Breast epithelium (tissue), 4 donors: ENCODE results near the gene EFCAB5. TPM values are rescaled to one million over a fixed set of nuclear protein-coding genes. Genes with fewer than 3 reads are reported as not detected.
"Not testable (repeated sequence)": the region's sequence is repeated elsewhere in the genome, so short reads cannot be mapped to it uniquely, and the experiment has no call there.

Source experiments
- DNase-seq, 2 donors: peaks; one replicate each; pipeline ENCODE4 v3.0.0-alpha.2; 2019; ENCODE audit warnings: low spot score in 2 of 2
- H3K27ac ChIP-seq, 2 donors: fragments of 200-600 bp; sonication (generic) in 1 of 2; one replicate each; pipeline ENCODE4 v1.5.1; 2016 to 2019; ENCODE audit warnings: mild to moderate bottlenecking in 1 of 2
- H3K27me3 ChIP-seq, 2 donors: fragments of 200-600 bp; sonication (generic) in 1 of 2; one replicate each; pipeline versions ENCODE4 v1.5.1 to v1.6.0; 2017 to 2019; ENCODE audit warnings: control low read depth in 1 of 2, mild to moderate bottlenecking in 1 of 2
- H3K36me3 ChIP-seq: fragments of 200-600 bp; one replicate; pipeline ENCODE4 v1.5.1; 2019
- H3K4me1 ChIP-seq, 2 donors: fragments of 200-600 bp; sonication (generic); one replicate each; pipeline ENCODE4 v1.5.1; 2016 to 2019; ENCODE audit warnings: control low read depth in 1 of 2
- H3K4me3 ChIP-seq, 3 donors: fragments of 200-600 bp; sonication (generic); 1 replicate in 2 of 3; 2 replicates in 1 of 3; pipeline ENCODE4 v1.5.1; 2016 to 2019; ENCODE audit warnings: mild to moderate bottlenecking in 3 of 3, moderate library complexity in 2 of 3
- H3K9me3 ChIP-seq, 2 donors: fragments of 200-600 bp; sonication (generic) in 1 of 2; one replicate each; pipeline ENCODE4 v1.5.1; 2016 to 2019; ENCODE audit warnings: control low read depth in 1 of 2
- CTCF ChIP-seq, 3 donors: fragments of 450-650 bp; IDR thresholded peaks; one replicate each; pipeline ENCODE4 v1.5.1; 2016 to 2017; ENCODE audit warnings: antibody characterized with exemption in 3 of 3, mild to moderate bottlenecking in 3 of 3, moderate library complexity in 3 of 3
- POLR2A ChIP-seq: fragments of 450-650 bp; IDR thresholded peaks from one replicate; pipeline ENCODE4 v1.6.1; 2016; ENCODE audit warnings: antibody characterized with exemption, mild to moderate bottlenecking, moderate library complexity
- POLR2AphosphoS5 ChIP-seq, 3 donors: sonication (generic); formaldehyde crosslinking; IDR thresholded peaks; one replicate each; pipeline ENCODE4 v1.6.1; 2017; ENCODE audit warnings: antibody characterized with exemption in 3 of 3
- intact Hi-C: fragments of 100-400 bp; cut with DNase I; formaldehyde crosslinking; loops from one replicate; pipeline ENCODE4 v1.15.1; 2023; ENCODE audit warnings: low total_unique reads
- total RNA-seq, 3 donors: library from RNA; depleted of rRNA; stranded (reverse); fragments of >200 nt; gene quantifications; one replicate each; pipeline ENCODE4 v1.1.0, GENCODE V29; 2016

The EFCAB5 gene
- total RNA-seq, result under 1 TPM in 2 of 3 donors, not detected in 1; 0.29 to 0.80 TPM

- Histone ChIP-seq H3K4me1 (no peaks in the 10 kb centered on the region), H3K27me3 (no peaks in the 10 kb centered on the region), H3K27ac (no peak within 1 kb of the TSS), H3K9me3 (no peaks in the 10 kb centered on the region), H3K36me3 (no peaks in the 10 kb centered on the region), H3K4me3 (no peak within 1 kb of the TSS)
- no peak for TF ChIP-seq POLR2AphosphoS5 (IDR thresholded peaks at IDR 0.05)
- intact Hi-C loops, result no loop called here
- DNase-seq, result no peak
Observed at GRCh38 chr17:29941334-29941733, at the start of gene EFCAB5. Gene EFCAB5 (plus strand): TSS chr17:29941634. CDS start chr17:29941797, 163 bp downstream.

- H3K27me3 ChIP-seq, result no peaks in the 10 kb centered on the region
- intact Hi-C loops, result no loop called here
- TF ChIP-seq POLR2AphosphoS5 (IDR thresholded peaks at IDR 0.05) (no peak), POLR2A (no peak), CTCF (IDR thresholded peaks at IDR 0.05) (no peak)
Observed at GRCh38 chr17:29892201-29892600, 49.2 kb upstream of the EFCAB5 start.

GRCh38 chr17:29897136-29897535 lies 44.3 kb upstream of the EFCAB5 start:
- H3K27me3 ChIP-seq, H3K9me3 ChIP-seq, intact Hi-C loops, H3K27ac ChIP-seq, H3K36me3 ChIP-seq, H3K4me3 ChIP-seq, H3K4me1 ChIP-seq, DNase-seq: not testable (repeated sequence)

More at GRCh38 chr17:29892201-29892600, 49.2 kb upstream of the EFCAB5 start:
- DNase-seq, result no peak
- Histone ChIP-seq H3K9me3 (no peaks in the 10 kb centered on the region), H3K4me3 (no peak overlapping the region), H3K36me3 (no peaks in the 10 kb centered on the region), H3K4me1 (no peaks in the 10 kb centered on the region), H3K27ac (no peak overlapping the region)

- no peaks in the 10 kb centered on the region for H3K27me3 ChIP-seq
- no peaks in the 10 kb centered on the region for H3K9me3 ChIP-seq
- no peak overlapping the region for H3K27ac ChIP-seq
- TF ChIP-seq POLR2A (no peak), POLR2AphosphoS5 (IDR thresholded peaks at IDR 0.05) (no peak), CTCF (IDR thresholded peaks at IDR 0.05) (no peak)
- no peak overlapping the region for H3K4me3 ChIP-seq
- H3K4me1 ChIP-seq, result no peaks in the 10 kb centered on the region
- DNase-seq, result no peak
- H3K36me3 ChIP-seq, result no peaks in the 10 kb centered on the region
- intact Hi-C loops, result no loop called here
Observed at GRCh38 chr17:29903471-29903870, 38.0 kb upstream of the EFCAB5 start.

- no peaks in the 10 kb centered on the region for H3K36me3 ChIP-seq
- intact Hi-C loops, result loop anchor here (2.0 kb wide), 1 partner anchor 16 kb away; no protein-coding TSS in a partner anchor
- no peaks in the 10 kb centered on the region for H3K9me3 ChIP-seq
- H3K4me3 ChIP-seq, result no peak overlapping the region
- no peak overlapping the region for H3K27ac ChIP-seq
- TF ChIP-seq POLR2AphosphoS5 (IDR thresholded peaks at IDR 0.05) (no peak), CTCF (IDR thresholded peaks at IDR 0.05) (no peak), POLR2A (no peak)
- H3K4me1 ChIP-seq, result no peaks in the 10 kb centered on the region
- DNase-seq, result no peak
- H3K27me3 ChIP-seq, result no peaks in the 10 kb centered on the region
Observed at GRCh38 chr17:29905086-29905878, 36.2 kb upstream of the EFCAB5 start.

GRCh38 chr17:29905879-29906167 lies 35.6 kb upstream of the EFCAB5 start:
- no peak for TF ChIP-seq POLR2AphosphoS5 (IDR thresholded peaks at IDR 0.05)
- TF ChIP-seq CTCF (IDR thresholded peaks at IDR 0.05), result no peak
- no peak for TF ChIP-seq POLR2A
- intact Hi-C loops, result loop anchor here (2.0 kb wide), 1 partner anchor 15 kb away; no protein-coding TSS in a partner anchor
- H3K9me3 ChIP-seq, result no peaks in the 10 kb centered on the region
- no peaks in the 10 kb centered on the region for H3K4me1 ChIP-seq
- no peak overlapping the region for H3K4me3 ChIP-seq
- H3K27me3 ChIP-seq, result no peaks in the 10 kb centered on the region
- H3K27ac ChIP-seq, result no peak overlapping the region
- DNase-seq, result no peak
- H3K36me3 ChIP-seq, result no peaks in the 10 kb centered on the region
